Measurements from ENCODE around the gene SMAD4. TPM values are rescaled to one million over a fixed set of nuclear protein-coding genes. Genes with fewer than 3 reads are reported as not detected.

SMAD4 gene
- total and polyA plus RNA-seq, 2 donors (not counting 3 experiments of a cell fraction or from before 2014, with no cell fraction given) = 63.5 to 82.8 TPM

DNA sequence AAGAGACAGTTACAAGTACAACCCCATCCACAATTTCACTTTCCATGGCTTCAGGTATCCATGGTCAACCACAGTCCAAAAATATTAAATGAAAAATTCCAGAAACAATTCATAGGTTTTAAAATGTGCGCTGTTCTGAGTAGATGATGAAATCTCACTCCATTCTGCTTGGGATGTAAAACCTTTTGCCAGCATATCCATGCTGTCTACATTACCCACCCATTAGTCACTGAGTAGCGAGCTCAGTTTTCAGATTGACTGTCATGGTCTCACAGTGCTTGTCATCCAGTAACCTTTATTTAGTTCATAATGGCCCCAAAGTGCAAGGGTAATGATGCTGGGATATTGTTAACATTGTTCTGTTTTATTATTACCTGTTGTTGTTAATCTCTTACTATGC lies 40.5 kb downstream of the SMAD4 start:
- peaks cover 38% of the 10 kb centered on the region for H3K79me2 ChIP-seq (ENCODE audit: control insufficient read depth, insufficient read depth, low read length)
- intact Hi-C loops (cut with micrococcal nuclease) = no loop called here
- dilution Hi-C loops (cut with MboI; ENCODE audit: extremely low pct_ligation_motif_present, low sequenced_read_pairs) = no loop called here

More for the DNA sequence above, 40.5 kb downstream of the SMAD4 start:
- FAIRE-seq (no peak), DNase-seq (ENCODE audit: low read depth, low spot score) (no peak)
- H3K9ac ChIP-seq (replicated peaks; ENCODE audit: extremely low read depth, insufficient read depth, low read length) = no peak overlapping the region
- CTCF ChIA-PET = interaction anchor here (0.7 kb wide), 2 partner anchors 12 to 15 kb away, joined by 3 to 4 read pairs; no protein-coding TSS in a partner anchor
- H3K36me3 ChIP-seq (ENCODE audit: control insufficient read depth in 2 of 2, extremely low read depth in 1 of 2, insufficient read depth in 2 of 2, low read length in 2 of 2) = peaks cover 0 to 6% of the 10 kb centered on the region in 2 experiments
- TF ChIP-seq MYC (IDR thresholded peaks at IDR 0.05; ENCODE audit: low read depth, low read length) (no peak), FOS (IDR thresholded peaks at IDR 0.05; ENCODE audit: borderline replicate concordance, insufficient read depth, low read length) (no peak), JUN (IDR thresholded peaks at IDR 0.05; ENCODE audit: borderline replicate concordance, insufficient read depth, insufficient read length, low read depth) (no peak), EZH2 (IDR thresholded peaks at IDR 0.05; ENCODE audit: borderline replicate concordance, low read depth, low read length, severe bottlenecking) (no peak), GATA2 (IDR thresholded peaks at IDR 0.05; ENCODE audit: insufficient read depth, insufficient read length, low read depth, low read length) (no peak), POLR2A (IDR thresholded peaks at IDR 0.05; ENCODE audit: low read depth, low read length) (no peak), POLR2AphosphoS5 (IDR thresholded peaks at IDR 0.05; ENCODE audit: insufficient read depth, low read depth, low read length) (no peak)
- TF ChIP-seq, protein P1, sequence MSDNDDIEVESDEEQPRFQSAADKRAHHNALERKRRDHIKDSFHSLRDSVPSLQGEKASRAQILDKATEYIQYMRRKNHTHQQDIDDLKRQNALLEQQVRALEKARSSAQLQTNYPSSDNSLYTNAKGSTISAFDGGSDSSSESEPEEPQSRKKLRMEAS (IDR thresholded peaks at IDR 0.05; ENCODE audit: insufficient read depth, insufficient read length) = no peak
- TF ChIP-seq, protein P2, sequence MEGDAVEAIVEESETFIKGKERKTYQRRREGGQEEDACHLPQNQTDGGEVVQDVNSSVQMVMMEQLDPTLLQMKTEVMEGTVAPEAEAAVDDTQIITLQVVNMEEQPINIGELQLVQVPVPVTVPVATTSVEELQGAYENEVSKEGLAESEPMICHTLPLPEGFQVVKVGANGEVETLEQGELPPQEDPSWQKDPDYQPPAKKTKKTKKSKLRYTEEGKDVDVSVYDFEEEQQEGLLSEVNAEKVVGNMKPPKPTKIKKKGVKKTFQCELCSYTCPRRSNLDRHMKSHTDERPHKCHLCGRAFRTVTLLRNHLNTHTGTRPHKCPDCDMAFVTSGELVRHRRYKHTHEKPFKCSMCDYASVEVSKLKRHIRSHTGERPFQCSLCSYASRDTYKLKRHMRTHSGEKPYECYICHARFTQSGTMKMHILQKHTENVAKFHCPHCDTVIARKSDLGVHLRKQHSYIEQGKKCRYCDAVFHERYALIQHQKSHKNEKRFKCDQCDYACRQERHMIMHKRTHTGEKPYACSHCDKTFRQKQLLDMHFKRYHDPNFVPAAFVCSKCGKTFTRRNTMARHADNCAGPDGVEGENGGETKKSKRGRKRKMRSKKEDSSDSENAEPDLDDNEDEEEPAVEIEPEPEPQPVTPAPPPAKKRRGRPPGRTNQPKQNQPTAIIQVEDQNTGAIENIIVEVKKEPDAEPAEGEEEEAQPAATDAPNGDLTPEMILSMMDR (IDR thresholded peaks at IDR 0.05; ENCODE audit: extremely low read depth in 1 of 2, insufficient read depth in 1 of 2, low read depth in 1 of 2, low read length in 2 of 2) = no peak
- no peak overlapping the region for H3K4me3 ChIP-seq (replicated peaks in 1 of 3; ENCODE audit: insufficient read depth in 1 of 3, low read depth in 1 of 3, low read length in 3 of 3)
- H2AFZ ChIP-seq (ENCODE audit: low read depth, low read length) = no peak overlapping the region
- no peak overlapping the region for H3K4me2 ChIP-seq (ENCODE audit: insufficient read depth, low read length)
- peaks cover 6% of the 10 kb centered on the region for H4K20me1 ChIP-seq (replicated peaks; ENCODE audit: control insufficient read depth, extremely low read depth, insufficient read depth, low read length)
- POLR2A ChIA-PET = interaction anchor here (0.6 kb wide), 1 partner anchor 14 kb away, joined by 3 read pairs; no protein-coding TSS in a partner anchor
- H3K27ac ChIP-seq (ENCODE audit: insufficient read depth, low read depth, low read length) = no peak overlapping the region
- no peaks in the 10 kb centered on the region for H3K9me3 ChIP-seq (replicated peaks; ENCODE audit: control insufficient read depth, insufficient read depth, low read length)
- H3K4me1 ChIP-seq (ENCODE audit: control insufficient read depth, extremely low read depth, insufficient read depth, low read length) = no peaks in the 10 kb centered on the region
- no peaks in the 10 kb centered on the region for H3K9me1 ChIP-seq (replicated peaks; ENCODE audit: control insufficient read depth, extremely low read depth, insufficient read depth, low read length)
- H3K27me3 ChIP-seq (ENCODE audit: control insufficient read depth in 2 of 2, insufficient read depth in 2 of 2, low read length in 2 of 2) = no peaks in the 10 kb centered on the region
- BruUV-seq (replicated peaks) = no TSS peak
